Fibroblast of skin of right quadriceps (primary cell): ENCODE measurements around the gene RAB11FIP3.

Experiments used
- DNase-seq: peaks from one replicate; pipeline ENCODE4 v3.0.0-alpha.2; 2013

Gene RAB11FIP3

GRCh38 chr16:535446-536405 is 110.3 kb downstream of the RAB11FIP3 start:
- DNase-seq = peak; percentile 20

DNA sequence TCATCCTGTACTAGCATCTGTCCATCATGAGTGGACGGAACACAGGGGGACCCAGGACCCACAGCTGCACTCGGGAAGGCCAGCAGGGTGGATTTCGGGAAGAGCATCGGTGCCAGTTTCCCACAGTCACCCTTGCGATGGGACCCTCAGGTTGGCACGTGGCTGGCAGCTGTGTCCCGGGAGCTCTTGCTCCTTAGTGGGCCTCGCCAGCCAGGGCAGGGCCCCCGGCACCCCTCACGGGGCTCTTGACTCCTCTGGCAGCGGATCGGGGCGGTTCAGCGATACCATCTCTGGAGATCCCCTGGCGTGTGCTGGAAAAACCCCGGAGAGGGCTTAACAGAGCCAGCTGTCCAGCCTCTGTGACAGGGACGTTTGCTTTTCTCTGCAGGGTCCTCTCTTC is 111.3 kb downstream of the RAB11FIP3 start:
- DNase-seq = no peak

DNA sequence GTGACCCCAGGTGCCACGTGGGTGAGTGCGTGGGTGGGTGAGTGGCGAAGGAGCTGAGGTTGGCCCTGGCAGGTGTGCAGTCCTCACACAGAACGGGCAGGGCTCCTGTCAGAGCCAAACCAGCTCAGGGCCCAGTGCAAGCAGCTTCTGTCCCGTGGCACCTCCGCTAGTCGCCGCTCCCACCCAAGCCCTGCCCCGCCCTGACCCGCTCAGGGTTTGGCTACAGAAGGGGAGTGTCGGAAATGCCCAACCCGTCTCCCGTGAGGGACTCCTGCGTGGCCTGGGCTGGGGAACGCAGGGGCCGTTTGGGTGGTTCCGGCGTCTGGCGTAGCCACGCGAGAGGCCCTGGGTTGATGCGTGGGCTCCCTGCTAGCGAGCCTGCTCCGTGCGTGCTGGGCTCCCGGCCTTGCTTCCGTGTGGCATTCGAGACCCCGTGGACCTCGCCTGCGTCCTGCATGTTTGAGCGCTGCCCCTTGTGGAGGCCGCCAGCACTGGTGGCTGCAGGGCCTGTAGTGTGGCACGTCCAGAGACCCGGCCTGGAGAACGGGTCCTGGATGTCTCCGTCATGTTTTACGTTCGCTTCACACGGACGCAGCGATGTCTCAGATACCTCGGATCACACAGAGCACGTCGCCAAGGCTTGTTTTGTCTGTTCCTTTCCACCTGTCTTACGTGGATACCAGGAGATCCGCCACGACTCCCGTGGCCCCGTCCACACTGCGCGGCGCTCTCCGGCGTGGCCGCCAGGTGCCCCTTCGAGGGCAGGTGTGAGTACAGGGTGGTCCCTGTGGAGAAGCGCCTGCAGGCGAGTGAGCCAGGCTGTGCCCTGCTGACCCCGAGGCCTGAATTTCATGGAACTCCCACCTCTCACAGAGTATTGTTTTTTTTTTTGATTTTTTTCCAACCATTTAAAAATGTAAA is 112.2 kb downstream of the RAB11FIP3 start:
- DNase-seq = no peak

DNA sequence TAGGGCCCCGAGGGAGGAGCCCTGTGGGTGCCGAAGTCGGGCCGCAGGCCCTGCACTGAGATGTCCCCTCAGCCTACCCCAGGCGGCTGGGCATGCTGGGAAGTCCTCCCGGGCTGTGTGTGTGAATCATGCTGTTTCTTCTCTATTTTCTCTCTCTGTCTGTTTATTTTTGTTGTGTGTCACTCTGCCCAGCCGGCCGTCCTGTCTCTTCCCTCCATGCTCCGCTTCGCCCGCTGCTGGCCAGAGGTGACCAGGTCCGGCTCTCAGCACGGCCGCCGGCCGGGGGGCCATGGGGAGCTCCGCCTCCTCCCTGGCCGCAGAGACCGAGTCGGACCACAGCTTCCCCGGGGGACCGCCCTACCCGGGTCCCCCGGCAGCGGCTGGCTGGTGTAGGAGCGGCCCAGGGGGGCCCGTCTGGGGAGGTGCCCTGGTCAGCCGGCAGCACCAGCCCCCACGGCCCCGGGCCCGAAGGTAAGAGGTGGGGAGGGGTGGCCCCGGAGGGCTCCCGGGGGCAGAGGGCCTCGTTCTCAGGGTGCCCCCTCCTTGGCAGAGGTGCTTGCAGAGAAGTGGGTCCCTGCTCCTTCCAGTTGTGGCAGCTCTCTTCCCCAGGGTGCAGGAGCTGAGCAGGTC is 114.6 kb downstream of the RAB11FIP3 start:
- no peak for DNase-seq

DNA sequence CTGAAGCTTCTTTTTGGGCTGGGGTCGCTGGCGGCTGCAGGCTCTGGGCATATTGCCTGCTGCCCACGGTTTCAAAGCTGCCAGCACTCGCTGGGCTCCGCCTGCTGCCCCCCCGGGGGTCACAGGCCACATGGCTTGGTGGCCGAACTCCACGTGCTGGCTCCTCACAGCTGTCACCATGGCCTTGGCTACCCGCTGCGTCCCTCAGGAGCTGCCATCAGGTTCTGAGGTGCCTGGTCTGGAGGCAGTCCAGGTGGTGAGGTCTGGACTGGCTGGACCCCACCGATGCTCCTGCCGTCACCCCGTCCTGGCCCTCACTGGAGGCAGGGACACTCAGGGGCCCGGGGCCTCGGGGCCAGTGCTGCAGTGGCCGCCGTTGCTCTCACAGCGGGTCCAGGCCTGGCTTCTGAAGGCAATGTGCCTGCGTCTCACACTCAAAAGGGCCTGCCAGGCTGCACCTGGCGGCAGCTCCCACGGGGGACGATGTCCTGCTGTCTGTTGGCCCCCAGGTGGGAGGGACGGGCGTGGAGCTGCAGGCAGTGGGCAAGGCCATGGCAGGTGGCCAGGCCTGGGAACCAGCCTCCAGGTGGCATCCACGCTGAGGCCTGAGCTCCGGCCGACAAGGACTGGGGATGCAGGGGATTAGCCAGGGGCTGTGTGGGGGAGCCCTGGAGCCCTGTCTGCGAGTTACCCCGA is 115.3 kb downstream of the RAB11FIP3 start:
- no peak for DNase-seq

DNA sequence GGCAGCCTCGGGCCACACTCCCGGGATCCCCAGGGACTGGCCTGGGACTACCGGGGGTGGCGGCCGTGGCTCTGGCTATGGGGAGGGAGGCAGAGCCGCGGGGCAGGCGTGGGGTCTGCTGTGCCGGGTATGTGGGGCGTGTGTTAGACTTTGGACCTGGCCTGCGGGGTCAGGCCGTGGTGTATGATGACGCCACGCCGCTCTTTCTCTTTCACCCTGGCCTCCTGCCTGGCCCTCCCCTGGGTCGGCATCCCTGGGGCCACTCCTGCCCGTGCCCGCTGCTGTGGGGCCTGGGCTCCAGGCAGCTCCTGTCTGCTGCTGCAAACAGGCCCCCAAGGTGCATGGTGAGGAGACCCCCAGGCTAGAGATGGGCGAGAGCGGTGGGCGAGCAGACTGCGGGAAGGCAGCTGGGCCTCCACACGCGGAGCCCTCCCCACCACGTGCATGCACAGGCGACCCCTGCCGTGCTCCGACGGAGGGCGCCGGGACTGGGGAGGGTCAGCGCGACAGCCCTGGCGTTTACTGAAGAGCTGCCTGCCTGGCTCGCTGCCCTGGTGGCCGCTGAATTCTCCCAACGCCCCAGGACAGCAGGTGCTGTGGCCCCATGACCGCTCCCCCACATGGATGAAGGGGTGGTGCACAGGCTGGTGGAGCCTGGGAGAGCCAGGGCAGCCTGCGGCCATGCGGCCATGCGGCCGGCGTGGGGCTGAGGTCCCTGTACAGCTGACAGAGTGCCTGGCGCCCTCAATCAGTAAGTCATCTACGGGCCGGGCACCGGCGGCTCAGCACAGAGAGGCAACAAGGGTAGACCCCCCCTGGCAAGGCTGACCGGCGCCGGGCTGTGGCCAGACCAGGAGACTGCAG is 118.1 kb downstream of the RAB11FIP3 start:
- no peak for DNase-seq

- no peak for DNase-seq
These were observed 119.1 kb downstream of the RAB11FIP3 start for GRCh38 chr16:544517-544916.

GRCh38 chr16:546909-547770 is 121.7 kb downstream of the RAB11FIP3 start:
- peak; percentile 22 for DNase-seq

GRCh38 chr16:548586-548985 is 123.1 kb downstream of the RAB11FIP3 start:
- no peak for DNase-seq

DNA sequence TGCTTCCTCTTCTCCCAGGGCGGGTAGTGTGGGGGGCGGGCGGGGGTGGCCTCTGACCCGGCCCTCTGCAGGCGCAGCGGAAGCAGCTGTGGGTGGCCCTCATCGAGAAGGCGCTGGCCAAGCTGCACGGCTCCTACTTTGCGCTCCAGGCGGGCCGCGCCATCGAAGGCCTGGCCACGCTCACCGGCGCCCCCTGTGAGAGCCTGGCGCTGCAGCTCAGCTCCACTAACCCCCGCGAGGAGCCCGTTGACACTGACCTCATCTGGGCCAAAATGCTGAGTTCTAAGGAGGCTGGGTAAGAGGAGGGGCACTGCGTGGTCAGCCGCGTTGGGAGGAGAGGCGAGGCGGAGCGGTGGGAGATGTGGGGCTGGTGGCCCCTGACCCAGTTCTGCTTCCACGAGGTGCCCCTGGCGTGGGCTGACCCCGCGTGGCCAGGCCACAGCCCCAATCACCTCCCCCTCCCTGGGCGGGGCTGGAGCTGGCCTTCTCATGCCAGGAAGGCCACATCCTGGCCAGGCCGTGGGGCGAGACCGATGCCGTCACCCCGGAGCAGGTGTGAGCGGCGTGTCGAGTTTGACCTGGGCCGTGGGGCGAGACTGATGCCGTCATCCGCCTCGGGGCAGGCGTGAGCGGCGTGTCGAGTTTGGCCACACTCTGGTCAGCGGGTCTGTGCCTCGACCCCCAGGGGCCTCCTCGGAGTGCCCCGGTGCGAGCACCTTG is 124.3 kb downstream of the RAB11FIP3 start:
- no peak for DNase-seq

GRCh38 chr16:551210-551609 is 125.8 kb downstream of the RAB11FIP3 start:
- DNase-seq = no peak

DNA sequence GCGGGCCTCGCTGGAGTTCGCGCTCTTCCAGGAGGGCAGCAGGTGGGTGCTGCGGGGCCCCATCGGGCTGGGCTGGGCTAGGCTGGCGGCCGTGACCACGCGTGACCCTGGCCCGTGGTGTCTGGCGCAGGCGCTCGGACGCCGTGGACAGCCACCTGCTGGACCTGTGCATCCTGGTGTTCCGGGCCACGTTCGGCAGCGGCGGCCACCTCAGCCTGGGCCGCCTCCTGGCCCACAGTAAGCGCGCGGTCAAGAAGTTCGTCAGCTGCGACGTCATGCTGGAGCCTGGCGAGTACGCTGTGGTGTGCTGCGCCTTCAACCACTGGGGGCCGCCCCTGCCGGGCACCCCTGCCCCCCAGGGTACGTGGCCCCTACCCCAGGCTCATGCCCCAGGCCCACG is 126.7 kb downstream of the RAB11FIP3 start:
- no peak for DNase-seq

DNA sequence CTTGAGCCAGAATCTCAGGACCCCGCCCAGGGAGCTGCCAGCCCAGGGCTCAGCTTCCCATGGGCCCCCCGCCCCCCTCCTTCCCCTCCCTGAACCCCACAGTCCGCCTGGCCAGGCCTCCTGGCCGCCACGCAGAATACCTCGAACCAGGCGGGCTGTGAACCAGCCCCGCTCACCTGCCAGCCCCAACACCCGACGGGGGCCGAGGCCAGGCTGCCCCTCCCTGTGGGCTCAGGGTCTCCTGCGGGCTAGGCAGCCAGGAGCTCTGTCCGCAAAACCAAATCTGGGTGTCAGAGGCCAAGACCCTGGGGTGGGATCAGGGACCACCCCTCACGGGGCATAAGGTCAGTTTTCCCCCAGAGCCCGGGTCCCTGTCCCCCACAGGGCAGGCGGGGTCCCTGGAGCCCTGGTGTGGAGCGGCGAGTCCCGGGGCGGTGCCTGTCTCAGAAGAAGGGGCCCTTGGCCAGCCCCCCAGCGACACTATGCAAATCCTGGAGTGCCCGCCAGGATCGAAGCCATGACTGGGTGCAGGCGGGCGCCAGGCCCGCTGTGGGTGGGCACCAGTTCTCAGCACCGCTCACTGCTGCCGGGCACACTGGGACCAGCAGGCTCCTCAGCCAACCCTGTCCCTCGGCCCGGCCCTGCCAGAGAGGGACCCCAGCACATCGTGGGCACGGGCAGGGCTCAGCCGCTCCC is 128.3 kb downstream of the RAB11FIP3 start:
- no peak for DNase-seq

GRCh38 chr16:554297-554621 is 128.8 kb downstream of the RAB11FIP3 start:
- DNase-seq = no peak

GRCh38 chr16:554640-555365 is 129.4 kb downstream of the RAB11FIP3 start:
- DNase-seq = no peak

- no peak for DNase-seq
These were observed 130.4 kb downstream of the RAB11FIP3 start for GRCh38 chr16:555528-556473.

DNA sequence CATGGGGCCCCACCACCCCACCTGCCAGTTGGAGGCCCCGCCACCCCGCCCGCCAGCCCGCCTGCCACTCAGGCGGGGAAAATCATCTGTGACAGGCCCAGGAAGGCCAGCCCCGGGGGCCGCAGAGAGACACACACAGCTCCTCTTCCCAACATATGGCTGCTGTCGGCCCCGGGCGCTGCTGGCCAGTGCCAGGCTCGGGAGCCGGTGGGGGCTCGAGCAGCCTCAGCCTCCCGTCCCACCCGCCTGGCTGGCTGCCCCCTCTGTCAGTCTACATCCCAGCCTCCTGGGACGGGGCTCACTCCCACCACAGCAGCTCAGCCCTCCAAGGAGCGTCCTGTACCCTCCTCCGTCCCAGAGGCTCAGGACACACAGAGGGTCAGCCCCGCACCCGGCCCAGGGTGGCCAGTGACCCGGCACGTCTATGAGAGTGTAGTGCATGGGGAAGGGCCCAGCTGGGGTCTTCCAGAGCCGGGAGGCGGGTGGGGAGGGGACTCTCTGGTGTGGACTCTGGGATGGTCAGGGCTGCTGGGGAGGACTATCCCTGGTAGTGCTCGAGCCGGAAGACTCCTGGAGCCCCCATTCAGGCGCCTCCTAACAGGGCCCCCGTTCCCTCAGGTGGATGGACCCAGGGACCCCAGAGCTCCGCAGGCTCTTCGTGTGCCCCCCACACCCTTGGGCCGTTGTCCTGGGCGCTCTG is 131.2 kb downstream of the RAB11FIP3 start:
- DNase-seq = no peak
